HG02798 (cell line): ENCODE results near the gene SH2B2.
"Not testable (repeated sequence)": the region's sequence is repeated elsewhere in the genome, so short reads cannot be mapped to it uniquely, and the experiment has no call there.

Experiments used
- ATAC-seq: cut with Tn5 transposase; IDR thresholded peaks from one replicate; pipeline ENCODE4 v1.9.1; 2021; ENCODE audit warnings: mild to moderate bottlenecking; ENCODE audit not compliant: unreplicated experiment, poor library complexity

SH2B2 gene

GRCh38 chr7:102327183-102327582 lies 40.5 kb downstream of the SH2B2 start:
- not testable (repeated sequence) for ATAC-seq

GRCh38 chr7:102328863-102329262 lies 42.2 kb downstream of the SH2B2 start:
- ATAC-seq: not testable (repeated sequence)

- not testable (repeated sequence) for ATAC-seq
These were observed 42.7 kb downstream of the SH2B2 start for GRCh38 chr7:102329366-102329765.

- not testable (repeated sequence) for ATAC-seq
These were observed 44.2 kb downstream of the SH2B2 start for GRCh38 chr7:102330666-102331460.

- ATAC-seq: not testable (repeated sequence)
These were observed 48.9 kb downstream of the SH2B2 start for GRCh38 chr7:102335574-102335973.

- ATAC-seq: not testable (repeated sequence)
These were observed 50.3 kb downstream of the SH2B2 start for GRCh38 chr7:102337002-102337401.

- not testable (repeated sequence) for ATAC-seq
These were observed 50.8 kb downstream of the SH2B2 start for GRCh38 chr7:102337420-102337819.

GRCh38 chr7:102340599-102341368 lies 54.1 kb downstream of the SH2B2 start:
- not testable (repeated sequence) for ATAC-seq

- ATAC-seq: not testable (repeated sequence)
These were observed 60.3 kb downstream of the SH2B2 start for GRCh38 chr7:102346983-102347382.

- not testable (repeated sequence) for ATAC-seq
These were observed 69.7 kb downstream of the SH2B2 start, which contains the start of gene SPDYE6 for GRCh38 chr7:102356344-102356743. Gene SPDYE6, minus strand, starts transcription at chr7:102356444. Its CDS starts 421 bp downstream, at chr7:102356023.

GRCh38 chr7:102363549-102364393 lies 77.1 kb downstream of the SH2B2 start:
- ATAC-seq: peak; percentile 99

GRCh38 chr7:102364394-102364886 lies 77.8 kb downstream of the SH2B2 start:
- not testable (repeated sequence) for ATAC-seq

GRCh38 chr7:102365390-102365789 lies 78.7 kb downstream of the SH2B2 start:
- not testable (repeated sequence) for ATAC-seq

GRCh38 chr7:102370038-102370437 lies 83.4 kb downstream of the SH2B2 start:
- ATAC-seq: not testable (repeated sequence)
